ENCODE data around the gene RBP2. TPM values are rescaled to one million over a fixed set of nuclear protein-coding genes. Genes with fewer than 3 reads are reported as not detected.

RBP2 gene
- total RNA-seq, 2 donors from 2014 or later: not detected

GRCh38 chr3:139470199-139470598 is 6.1 kb downstream of the RBP2 start:
- no peaks in the 10 kb centered on the region for H3K9me3 ChIP-seq
- TF ChIP-seq, protein P1, sequence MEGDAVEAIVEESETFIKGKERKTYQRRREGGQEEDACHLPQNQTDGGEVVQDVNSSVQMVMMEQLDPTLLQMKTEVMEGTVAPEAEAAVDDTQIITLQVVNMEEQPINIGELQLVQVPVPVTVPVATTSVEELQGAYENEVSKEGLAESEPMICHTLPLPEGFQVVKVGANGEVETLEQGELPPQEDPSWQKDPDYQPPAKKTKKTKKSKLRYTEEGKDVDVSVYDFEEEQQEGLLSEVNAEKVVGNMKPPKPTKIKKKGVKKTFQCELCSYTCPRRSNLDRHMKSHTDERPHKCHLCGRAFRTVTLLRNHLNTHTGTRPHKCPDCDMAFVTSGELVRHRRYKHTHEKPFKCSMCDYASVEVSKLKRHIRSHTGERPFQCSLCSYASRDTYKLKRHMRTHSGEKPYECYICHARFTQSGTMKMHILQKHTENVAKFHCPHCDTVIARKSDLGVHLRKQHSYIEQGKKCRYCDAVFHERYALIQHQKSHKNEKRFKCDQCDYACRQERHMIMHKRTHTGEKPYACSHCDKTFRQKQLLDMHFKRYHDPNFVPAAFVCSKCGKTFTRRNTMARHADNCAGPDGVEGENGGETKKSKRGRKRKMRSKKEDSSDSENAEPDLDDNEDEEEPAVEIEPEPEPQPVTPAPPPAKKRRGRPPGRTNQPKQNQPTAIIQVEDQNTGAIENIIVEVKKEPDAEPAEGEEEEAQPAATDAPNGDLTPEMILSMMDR (IDR thresholded peaks at IDR 0.05): no peak
- H3K4me3 ChIP-seq: no peak overlapping the region
- DNase-seq (ENCODE audit: low spot score) (no peak), ATAC-seq (ENCODE audit: insufficient number of reproducible peaks, low FRiP score, low read depth) (no peak)
- no peaks in the 10 kb centered on the region for H3K4me1 ChIP-seq (ENCODE audit: control insufficient read depth in 1 of 2, low read depth in 2 of 2)
- no peak overlapping the region for H3K27ac ChIP-seq
- H3K36me3 ChIP-seq: no peaks in the 10 kb centered on the region
- no peaks in the 10 kb centered on the region for H3K27me3 ChIP-seq (replicated peaks; ENCODE audit: insufficient read depth)

DNA sequence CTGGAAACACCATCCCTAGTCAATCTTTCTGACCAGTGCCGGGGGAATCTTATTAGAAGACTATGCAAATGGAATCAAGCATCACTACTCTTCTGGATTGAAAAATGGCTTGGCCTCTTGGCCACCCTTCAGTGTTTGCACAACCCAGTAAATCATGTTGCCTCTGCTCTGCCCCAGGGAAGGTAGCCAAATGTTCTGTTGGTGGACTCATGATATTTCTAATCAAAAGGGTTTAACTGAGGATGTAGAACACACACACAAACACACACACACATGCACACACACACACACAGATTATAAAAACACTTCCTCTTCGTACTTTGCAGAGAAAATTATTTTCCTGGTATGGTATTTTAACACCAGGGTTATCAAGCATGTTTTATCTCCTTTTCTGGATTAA is 7.9 kb downstream of the RBP2 start:
- Histone ChIP-seq H3K4me3 (no peak overlapping the region), H3K9me3 (no peaks in the 10 kb centered on the region), H3K27me3 (replicated peaks; ENCODE audit: insufficient read depth) (no peaks in the 10 kb centered on the region), H3K4me1 (ENCODE audit: control insufficient read depth in 1 of 2, low read depth in 2 of 2) (no peaks in the 10 kb centered on the region), H3K27ac (no peak overlapping the region), H3K36me3 (no peaks in the 10 kb centered on the region)
- TF ChIP-seq, protein P1 (IDR thresholded peaks at IDR 0.05): no peak
- no peak for DNase-seq (ENCODE audit: low spot score)
- ATAC-seq (ENCODE audit: insufficient number of reproducible peaks, low FRiP score, low read depth): no peak

DNA sequence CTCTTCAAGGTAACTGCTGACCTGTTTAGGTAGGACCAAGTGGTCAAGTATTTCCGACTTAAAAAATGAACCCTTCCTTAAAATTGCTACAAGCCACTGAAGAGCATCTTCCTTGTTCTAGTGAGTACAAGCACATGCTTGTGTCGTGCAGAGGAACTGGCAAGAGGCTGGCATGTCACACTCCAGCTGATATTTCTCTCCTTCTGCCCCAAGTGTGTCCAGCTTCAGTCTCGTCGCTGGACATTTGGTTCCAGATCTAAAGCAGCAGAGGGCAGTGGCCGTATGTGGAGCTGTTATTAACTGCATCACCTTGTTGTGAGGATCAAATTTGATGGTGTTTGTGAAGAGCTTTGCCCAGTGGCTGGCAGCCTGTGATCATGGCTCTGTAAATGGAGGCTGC is 10.0 kb downstream of the RBP2 start:
- H3K9me3 ChIP-seq: no peaks in the 10 kb centered on the region
- no peaks in the 10 kb centered on the region for H3K4me1 ChIP-seq (ENCODE audit: control insufficient read depth in 1 of 2, low read depth in 2 of 2)
- no peak overlapping the region for H3K27ac ChIP-seq
- no peak for ATAC-seq (ENCODE audit: insufficient number of reproducible peaks, low FRiP score, low read depth)
- TF ChIP-seq, protein P1 (IDR thresholded peaks at IDR 0.05): no peak
- DNase-seq (ENCODE audit: low spot score): no peak
- H3K36me3 ChIP-seq: no peaks in the 10 kb centered on the region
- H3K4me3 ChIP-seq: no peak overlapping the region
- H3K27me3 ChIP-seq (replicated peaks; ENCODE audit: insufficient read depth): no peaks in the 10 kb centered on the region

DNA sequence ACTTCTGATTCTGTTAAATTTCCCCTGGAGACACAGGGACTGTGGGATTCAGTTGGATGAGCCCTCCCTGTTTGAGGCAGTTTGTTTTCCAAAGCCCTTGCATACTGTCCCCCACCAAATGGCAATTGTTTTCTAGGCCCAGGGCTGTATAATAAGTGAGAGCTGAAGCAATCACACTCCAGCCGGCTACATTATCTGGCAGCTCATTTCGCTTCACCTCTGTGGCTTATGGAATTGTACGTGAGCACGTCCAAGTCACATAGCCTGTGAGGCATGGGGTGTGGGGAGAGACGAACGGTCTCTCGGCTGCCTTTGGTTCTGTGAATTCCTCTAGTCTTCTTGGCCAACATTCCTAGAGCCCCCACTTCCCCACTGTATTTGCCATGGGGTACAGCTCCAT is 10.7 kb downstream of the RBP2 start:
- no peaks in the 10 kb centered on the region for H3K4me1 ChIP-seq (ENCODE audit: control insufficient read depth in 1 of 2, low read depth in 2 of 2)
- no peaks in the 10 kb centered on the region for H3K27me3 ChIP-seq (replicated peaks; ENCODE audit: insufficient read depth)
- no peaks in the 10 kb centered on the region for H3K9me3 ChIP-seq
- no peak overlapping the region for H3K4me3 ChIP-seq
- DNase-seq (ENCODE audit: low spot score) (no peak), ATAC-seq (ENCODE audit: insufficient number of reproducible peaks, low FRiP score, low read depth) (no peak)
- H3K36me3 ChIP-seq: no peaks in the 10 kb centered on the region
- TF ChIP-seq, protein P1 (IDR thresholded peaks at IDR 0.05): no peak
- no peak overlapping the region for H3K27ac ChIP-seq

DNA sequence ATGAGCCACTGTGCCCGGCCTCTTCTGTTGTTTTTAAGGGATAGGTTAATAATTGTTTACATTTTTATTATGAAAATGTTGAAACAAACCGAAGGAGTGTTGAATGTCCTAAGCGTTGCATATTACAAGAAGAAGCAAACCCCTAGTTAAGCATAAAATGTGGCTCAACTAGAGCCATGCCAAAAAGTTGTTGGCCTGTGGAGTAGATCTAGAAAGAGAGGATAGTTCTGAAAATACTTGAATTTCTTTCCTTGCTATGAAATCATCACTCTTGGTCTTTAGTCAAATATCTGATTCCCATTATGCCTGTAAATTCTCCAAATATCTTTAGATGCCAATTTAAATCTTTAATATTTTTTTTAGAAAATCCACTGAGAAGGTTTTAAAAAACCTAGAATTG is 12.8 kb downstream of the RBP2 start:
- Histone ChIP-seq H3K36me3 (no peaks in the 10 kb centered on the region), H3K27ac (no peak overlapping the region)
- DNase-seq (ENCODE audit: low spot score): no peak

More for the DNA sequence above, 12.8 kb downstream of the RBP2 start:
- H3K27me3 ChIP-seq (replicated peaks; ENCODE audit: insufficient read depth): no peaks in the 10 kb centered on the region
- peaks cover 0 to 3% of the 10 kb centered on the region in 2 donors for H3K4me1 ChIP-seq (ENCODE audit: control insufficient read depth in 1 of 2, low read depth in 2 of 2)
- no peak overlapping the region for H3K4me3 ChIP-seq
- H3K9me3 ChIP-seq: no peaks in the 10 kb centered on the region
- TF ChIP-seq, protein P1 (IDR thresholded peaks at IDR 0.05): no peak
- no peak for ATAC-seq (ENCODE audit: insufficient number of reproducible peaks, low FRiP score, low read depth)

Data from thoracic aorta (tissue), 2 donors.